Natural killer cell treated with Interleukin-12 subunit alpha and Interleukin-12 subunit beta and Interleukin-15 and Interleukin-18, amount 100 ng/mL, for 72 hours (primary cell): ENCODE results near the gene BBS1. TPM values are rescaled to one million over a fixed set of nuclear protein-coding genes. Genes with fewer than 3 reads are reported as not detected.
"Not testable (repeated sequence)": the region's sequence is repeated elsewhere in the genome, so short reads cannot be mapped to it uniquely, and the experiment has no call there.

Experiments
- ATAC-seq, 2 donors: fragments of 150-1000 bp; cut with Tn5 transposase in 1 of 2; sonication (Bioruptor Pico), chemical (Tn5 transposase) in 1 of 2; 2 replicates each; pipeline ENCODE4 v1.10.0; 2021
- DNase-seq: peaks from one replicate; pipeline ENCODE4 v3.0.0; 2022; ENCODE audit warnings: low spot score
- H3K27ac Mint-ChIP-seq, 2 donors: 1 replicate in 1 of 2; 2 replicates in 1 of 2; pipeline ENCODE4 v1.8.0; 2022; ENCODE audit warnings: mixed read lengths in 2 of 2, mild to moderate bottlenecking in 1 of 2, moderate library complexity in 1 of 2
- H3K27me3 Mint-ChIP-seq, 2 donors: 1 replicate in 1 of 2; 2 replicates in 1 of 2; pipeline ENCODE4 v1.8.0; 2022; ENCODE audit warnings: mixed read lengths in 2 of 2
- H3K36me3 Mint-ChIP-seq: one replicate; pipeline ENCODE4 v1.8.0; 2022; ENCODE audit warnings: mixed read lengths
- H3K4me1 Mint-ChIP-seq, 2 donors: 1 replicate in 1 of 2; 2 replicates in 1 of 2; pipeline ENCODE4 v1.8.0; 2022; ENCODE audit warnings: low read depth in 2 of 2, mixed read lengths in 2 of 2, mild to moderate bottlenecking in 1 of 2
- H3K4me3 Mint-ChIP-seq: one replicate; pipeline ENCODE4 v1.8.0; 2022; ENCODE audit warnings: mixed read lengths
- H3K9me3 Mint-ChIP-seq: 2 replicates; pipeline ENCODE4 v1.8.0; 2022; ENCODE audit warnings: mixed read lengths
- total RNA-seq, 2 donors: library from RNA; stranded (reverse); gene quantifications; one replicate each; pipeline ENCODE4 v1.2.3, GENCODE V29; 2022

The BBS1 gene
- total RNA-seq, 2 donors from 2014 or later: 20.5 to 21.7 TPM

- H3K4me3 Mint-ChIP-seq: no peak overlapping the region
- H3K9me3 Mint-ChIP-seq: no peaks in the 10 kb centered on the region
- H3K27ac Mint-ChIP-seq: no peak overlapping the region
- H3K4me1 Mint-ChIP-seq: no peaks in the 10 kb centered on the region
- H3K27me3 Mint-ChIP-seq: no peaks in the 10 kb centered on the region
- DNase-seq (no peak), ATAC-seq (no peak)
- peaks cover 11% of the 10 kb centered on the region for H3K36me3 Mint-ChIP-seq
Observed at GRCh38 chr11:66524304-66525040, 14.0 kb downstream of the BBS1 start.

DNA sequence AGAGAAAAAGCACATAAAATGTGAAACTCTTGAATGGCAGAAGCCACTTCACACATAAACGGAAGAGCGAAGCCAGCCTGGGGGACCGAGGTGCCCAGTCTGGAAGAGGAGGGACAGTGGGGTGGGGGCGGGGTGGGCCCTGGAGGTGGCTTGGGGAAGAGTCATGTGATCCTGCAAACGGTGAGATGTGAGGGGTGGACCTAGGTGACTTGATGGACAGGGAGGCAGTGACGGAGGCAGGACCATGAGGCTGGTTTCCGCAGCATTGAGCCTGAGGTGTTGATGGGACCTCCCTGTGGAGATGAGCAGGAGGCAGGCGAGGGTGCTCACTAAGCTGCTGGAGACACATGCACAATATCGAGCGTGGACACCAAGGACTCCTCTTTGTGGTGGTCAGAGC lies 18.6 kb downstream of the BBS1 start:
- Mint-ChIP-seq H3K36me3 (no peaks in the 10 kb centered on the region), H3K9me3 (no peaks in the 10 kb centered on the region), H3K4me1 (peaks cover 5 to 12% of the 10 kb centered on the region in 2 donors), H3K27me3 (no peaks in the 10 kb centered on the region), H3K4me3 (no peak overlapping the region), H3K27ac (no peak overlapping the region)
- ATAC-seq (no peak), DNase-seq (no peak)

DNA sequence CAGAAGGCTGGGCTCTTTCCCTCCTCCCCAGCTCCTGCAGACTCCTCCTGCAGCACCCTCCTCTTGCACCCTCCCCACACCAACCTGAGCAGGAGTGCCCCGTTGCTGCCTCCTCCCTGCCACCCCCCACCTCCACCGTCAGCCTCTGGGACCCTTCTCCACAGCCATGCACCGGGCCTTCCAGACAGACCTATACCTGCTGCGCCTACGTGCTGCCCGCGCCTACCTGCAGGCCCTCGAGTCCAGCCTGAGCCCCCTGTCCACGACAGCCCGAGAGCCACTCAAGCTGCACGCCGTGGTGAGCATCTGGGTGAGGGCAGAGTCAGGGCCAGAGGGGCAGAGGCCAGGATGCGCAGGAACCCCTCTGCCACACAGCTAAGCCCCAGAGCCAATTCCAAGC lies 19.2 kb downstream of the BBS1 start:
- H3K27me3 Mint-ChIP-seq: no peaks in the 10 kb centered on the region
- DNase-seq (no peak), ATAC-seq (peak in 1 of 2 donors; percentile 51)
- peaks cover 5 to 12% of the 10 kb centered on the region in 2 donors for H3K4me1 Mint-ChIP-seq
- H3K36me3 Mint-ChIP-seq: no peaks in the 10 kb centered on the region
- no peak overlapping the region for H3K27ac Mint-ChIP-seq
- H3K4me3 Mint-ChIP-seq: no peak overlapping the region
- no peaks in the 10 kb centered on the region for H3K9me3 Mint-ChIP-seq

- H3K27ac Mint-ChIP-seq: no peak overlapping the region
- H3K9me3 Mint-ChIP-seq: no peaks in the 10 kb centered on the region
- H3K4me3 Mint-ChIP-seq: no peak overlapping the region
- H3K4me1 Mint-ChIP-seq: peaks cover 5 to 16% of the 10 kb centered on the region in 2 donors
- DNase-seq (no peak), ATAC-seq (peak in 1 of 2 donors; percentile 38)
- no peaks in the 10 kb centered on the region for H3K27me3 Mint-ChIP-seq
- peaks cover 6% of the 10 kb centered on the region for H3K36me3 Mint-ChIP-seq
Observed at GRCh38 chr11:66530927-66531709, 20.7 kb downstream of the BBS1 start.

DNA sequence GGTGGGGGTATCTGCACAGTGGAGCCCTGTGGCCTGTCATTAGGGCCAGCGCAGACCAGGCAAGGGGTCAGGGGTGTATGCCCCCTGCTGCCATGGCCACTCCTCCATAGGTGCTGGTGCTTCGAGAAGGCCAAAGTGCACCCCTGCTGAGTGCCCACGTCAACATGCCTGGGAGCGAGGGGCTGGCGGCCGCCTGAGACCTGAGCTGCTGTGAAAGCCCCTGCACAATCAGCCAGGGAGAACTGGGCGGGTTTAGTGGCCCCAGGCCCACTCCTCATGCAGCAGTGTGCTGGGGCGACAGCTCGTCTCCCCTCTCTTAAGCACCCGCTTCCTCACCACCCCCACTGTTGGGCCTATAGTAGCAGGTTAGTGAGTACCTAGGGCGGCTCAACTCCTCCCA lies 21.4 kb downstream of the BBS1 start:
- H3K4me1 Mint-ChIP-seq: peaks cover 5 to 16% of the 10 kb centered on the region in 2 donors
- ATAC-seq (no peak), DNase-seq (no peak)
- H3K27me3 Mint-ChIP-seq: no peaks in the 10 kb centered on the region
- no peak overlapping the region for H3K27ac Mint-ChIP-seq
- H3K36me3 Mint-ChIP-seq: peaks cover 6% of the 10 kb centered on the region
- H3K9me3 Mint-ChIP-seq: no peaks in the 10 kb centered on the region
- no peak overlapping the region for H3K4me3 Mint-ChIP-seq

DNA sequence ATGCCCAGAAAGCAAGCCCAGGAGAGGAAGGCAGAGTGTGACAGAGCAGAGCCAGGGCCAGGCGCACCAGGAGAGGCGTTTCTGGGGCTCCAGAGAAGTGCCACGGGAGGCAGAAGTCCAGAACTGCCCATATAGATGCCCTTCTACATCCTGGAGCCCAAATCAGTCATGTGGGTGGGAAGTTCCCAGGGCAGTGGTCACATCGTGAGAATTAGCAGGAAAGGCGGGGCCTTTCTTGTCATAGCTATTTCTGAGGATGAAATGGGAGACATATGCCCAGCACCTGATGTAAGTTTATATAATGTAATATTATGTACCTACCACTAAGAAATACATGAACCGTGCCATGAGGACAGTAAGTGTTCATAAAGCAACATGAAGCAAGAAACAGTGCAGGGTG lies 22.3 kb downstream of the BBS1 start:
- H3K9me3 Mint-ChIP-seq: no peaks in the 10 kb centered on the region
- no peaks in the 10 kb centered on the region for H3K27me3 Mint-ChIP-seq
- H3K4me1 Mint-ChIP-seq: peaks cover 5 to 16% of the 10 kb centered on the region in 2 donors
- ATAC-seq (no peak), DNase-seq (no peak)
- peaks cover 6% of the 10 kb centered on the region for H3K36me3 Mint-ChIP-seq
- H3K4me3 Mint-ChIP-seq: no peak overlapping the region
- H3K27ac Mint-ChIP-seq: peak overlapping the region in 1 of 2 donors; percentile 74

GRCh38 chr11:66539170-66539869 lies 28.9 kb downstream of the BBS1 start:
- Mint-ChIP-seq H3K36me3 (peaks cover 20% of the 10 kb centered on the region), H3K9me3 (no peaks in the 10 kb centered on the region), H3K4me1 (peaks cover 26 to 38% of the 10 kb centered on the region in 2 donors), H3K27me3 (no peaks in the 10 kb centered on the region), H3K27ac (no peak overlapping the region), H3K4me3 (no peak overlapping the region)
- DNase-seq: no peak
- no peak for ATAC-seq

DNA sequence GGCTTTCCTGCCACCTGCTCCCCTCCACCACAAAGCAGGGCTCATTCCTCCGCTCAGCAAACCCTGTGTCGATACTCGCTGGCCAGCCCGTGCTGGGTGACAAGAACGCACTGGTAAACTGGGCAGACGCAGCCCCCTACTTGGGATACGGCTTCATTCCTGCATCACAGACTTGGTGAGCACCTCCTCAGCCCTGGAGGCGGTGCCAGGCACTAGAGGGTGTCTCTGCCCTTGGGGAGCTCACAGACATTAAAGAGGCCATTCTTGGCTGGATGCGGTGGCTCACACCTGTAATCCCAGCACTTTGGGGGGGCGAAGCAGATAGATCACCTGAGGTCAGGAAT lies 29.4 kb downstream of the BBS1 start:
- Mint-ChIP-seq H3K4me3 (no peak overlapping the region), H3K36me3 (peaks cover 20% of the 10 kb centered on the region)

DNA sequence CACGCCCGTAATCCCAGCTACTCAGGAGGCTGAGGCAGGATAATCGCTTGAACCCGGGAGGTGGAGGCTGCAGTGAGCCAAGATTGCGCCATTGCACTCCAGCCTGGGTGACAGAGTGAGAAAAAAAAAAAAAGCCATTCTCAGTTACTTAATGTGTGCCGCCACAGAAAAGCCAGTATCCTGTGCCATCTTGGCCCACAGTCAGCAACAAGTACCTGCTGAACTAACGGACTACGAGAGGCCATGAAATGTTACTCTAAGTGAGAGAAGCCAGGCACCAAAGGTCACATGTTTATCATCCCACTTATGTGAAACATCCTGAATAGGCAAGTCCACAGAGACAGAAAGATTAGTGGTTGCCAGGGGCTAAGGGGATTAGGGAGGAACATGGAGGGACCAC lies 30.2 kb downstream of the BBS1 start:
- Mint-ChIP-seq H3K36me3 (peaks cover 19% of the 10 kb centered on the region), H3K27ac (peak overlapping the region; percentile 74 to 89), H3K4me1 (peaks cover 35 to 43% of the 10 kb centered on the region in 2 donors)
- ATAC-seq, DNase-seq, H3K4me3 Mint-ChIP-seq, H3K9me3 Mint-ChIP-seq, H3K27me3 Mint-ChIP-seq: not testable (repeated sequence)

More for the DNA sequence above, 29.4 kb downstream of the BBS1 start:
- Mint-ChIP-seq H3K27ac (no peak overlapping the region), H3K4me1 (peaks cover 29 to 40% of the 10 kb centered on the region in 2 donors), H3K27me3 (no peaks in the 10 kb centered on the region), H3K9me3 (no peaks in the 10 kb centered on the region)
- DNase-seq (no peak), ATAC-seq (no peak)

DNA sequence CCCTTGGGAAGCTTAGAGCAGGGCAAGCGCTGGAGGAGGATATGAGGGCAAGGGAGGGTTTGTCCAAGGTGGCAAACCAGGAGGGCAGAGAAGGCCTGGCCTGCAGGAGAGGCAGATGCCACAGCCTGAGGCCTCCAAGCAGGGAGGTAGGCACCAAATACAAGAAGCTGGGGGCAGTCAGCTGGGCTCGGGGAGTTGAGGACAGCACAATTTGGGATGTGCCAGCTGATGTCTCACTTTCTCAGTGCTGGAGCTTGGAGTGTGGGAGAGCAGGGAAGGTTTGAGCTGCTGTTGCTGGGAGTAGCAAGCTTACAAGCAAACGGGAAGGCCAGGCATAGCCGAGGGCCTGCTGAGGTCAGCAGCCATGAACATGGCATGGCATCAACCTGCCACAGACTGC lies 31.5 kb downstream of the BBS1 start:
- H3K27ac Mint-ChIP-seq: peak overlapping the region; percentile 74 to 89
- H3K36me3 Mint-ChIP-seq: peaks cover 14% of the 10 kb centered on the region
- peak overlapping the region; percentile 81 for H3K4me3 Mint-ChIP-seq
- ATAC-seq: no peak
- H3K9me3 Mint-ChIP-seq: no peaks in the 10 kb centered on the region
- H3K27me3 Mint-ChIP-seq: no peaks in the 10 kb centered on the region
- H3K4me1 Mint-ChIP-seq: peaks cover 35 to 40% of the 10 kb centered on the region in 2 donors
- no peak for DNase-seq

DNA sequence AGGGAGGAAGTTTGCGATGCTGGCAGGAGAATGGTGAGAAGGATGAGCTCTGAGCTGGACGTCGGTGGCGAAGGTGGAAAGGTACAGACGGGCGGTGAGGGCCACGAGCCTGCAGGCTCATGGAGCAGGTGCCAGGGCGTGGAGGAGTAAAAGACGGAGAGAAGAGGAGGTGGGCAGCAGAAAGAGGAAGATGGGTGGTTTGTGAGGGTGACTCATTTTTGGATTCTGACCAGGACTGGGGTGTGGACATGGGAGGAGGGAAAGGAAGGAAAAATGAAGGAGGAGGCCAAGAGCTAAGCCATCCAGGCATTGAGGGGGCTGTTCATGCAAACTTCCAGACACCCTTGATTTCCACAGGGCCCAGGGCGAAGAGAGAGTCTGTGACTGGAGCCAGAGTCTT lies 31.9 kb downstream of the BBS1 start:
- Mint-ChIP-seq H3K27me3 (no peaks in the 10 kb centered on the region), H3K36me3 (peaks cover 14% of the 10 kb centered on the region), H3K4me1 (peaks cover 35 to 40% of the 10 kb centered on the region in 2 donors), H3K27ac (peak overlapping the region; percentile 74 to 89), H3K9me3 (no peaks in the 10 kb centered on the region), H3K4me3 (peak overlapping the region; percentile 81)
- no peak for ATAC-seq
- DNase-seq: no peak

DNA sequence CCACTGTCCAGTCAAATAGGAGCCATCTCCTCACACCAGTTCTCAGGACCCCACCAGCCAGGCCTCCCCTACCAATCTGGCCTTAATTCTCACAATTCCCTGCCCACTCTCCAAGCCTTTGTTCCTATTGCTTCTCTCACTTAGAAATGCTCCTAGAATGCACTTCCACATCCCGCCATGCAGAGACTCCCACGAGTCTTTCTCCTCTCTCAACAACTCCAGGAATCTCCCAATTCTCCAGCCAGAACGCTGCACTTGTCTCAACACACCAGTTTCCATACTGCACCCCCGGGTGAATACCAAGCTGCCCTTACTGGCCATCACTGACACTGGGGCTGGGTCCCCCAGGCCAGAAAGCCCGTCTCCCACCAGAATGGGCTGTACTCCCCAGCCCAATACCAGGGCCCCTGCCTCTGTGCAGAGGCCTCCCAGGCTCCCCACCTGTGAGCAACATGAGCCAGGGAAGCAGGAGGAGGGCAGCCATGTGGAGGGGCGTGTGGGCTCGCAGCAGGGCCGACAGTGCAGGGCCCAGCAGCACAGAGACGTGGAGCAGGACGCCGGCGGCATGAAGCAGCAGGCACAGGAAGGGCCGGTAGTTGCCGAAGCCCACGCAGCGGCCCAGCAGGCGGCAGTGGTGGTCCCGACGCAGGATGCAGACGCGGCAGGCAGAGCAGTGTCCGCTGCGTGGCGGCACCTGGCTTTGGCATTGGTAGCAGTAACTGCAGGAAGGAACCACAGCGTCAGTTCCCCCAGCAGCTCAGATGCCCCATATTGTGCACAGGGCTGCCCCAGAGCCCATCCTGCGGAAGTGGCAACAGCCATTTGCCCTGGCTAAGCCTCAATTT lies 33.0 kb downstream of the BBS1 start:
- Mint-ChIP-seq H3K4me3 (peak overlapping the region; percentile 81), H3K27ac (peak overlapping the region; percentile 74 to 89), H3K27me3 (no peaks in the 10 kb centered on the region), H3K4me1 (peaks cover 35 to 40% of the 10 kb centered on the region in 2 donors), H3K9me3 (no peaks in the 10 kb centered on the region), H3K36me3 (peaks cover 14% of the 10 kb centered on the region)
- peak; percentile 86 for DNase-seq
- ATAC-seq: peak; percentile 65 to 71

DNA sequence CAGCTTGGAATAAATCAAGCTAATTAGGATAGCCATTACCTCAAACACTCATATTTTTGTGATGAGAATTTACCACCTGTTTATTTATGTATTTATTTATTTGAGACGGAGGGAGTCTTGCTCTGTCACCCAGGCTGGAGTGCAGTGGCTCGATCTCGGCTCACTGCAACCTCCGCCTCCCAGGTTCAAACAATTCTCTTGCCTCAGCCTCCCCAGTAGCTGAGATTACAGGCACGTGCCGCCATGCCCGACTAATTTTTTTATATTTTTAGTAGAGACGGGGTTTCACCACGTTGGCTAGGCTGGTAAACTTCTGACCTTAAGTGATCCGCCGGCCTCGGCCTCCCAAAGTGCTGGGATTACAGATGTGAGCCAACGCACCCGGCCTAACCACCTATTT lies 34.5 kb downstream of the BBS1 start:
- not testable (repeated sequence) for ATAC-seq, DNase-seq, H3K27me3 Mint-ChIP-seq, H3K9me3 Mint-ChIP-seq
- peak overlapping the region; percentile 96 for H3K4me3 Mint-ChIP-seq
- peak overlapping the region; percentile 74 to 89 for H3K27ac Mint-ChIP-seq
- H3K4me1 Mint-ChIP-seq: peaks cover 35 to 40% of the 10 kb centered on the region in 2 donors
- peaks cover 14% of the 10 kb centered on the region for H3K36me3 Mint-ChIP-seq
